GM19193 (cell line): Measurements from ENCODE around the gene JAKMIP3.

Experiments used
- POLR2A ChIP-seq: IDR thresholded peaks from 4 replicates; pipeline ENCODE4 v1.6.1; 2011; ENCODE audit not compliant: insufficient read depth, insufficient read length; ENCODE audit errors: extremely low read depth

Gene JAKMIP3

GRCh38 chr10:132065491-132066105 lies at the start of gene JAKMIP3:
JAKMIP3 (plus strand) TSS chr10:132065946; CDS start chr10:132104809, 38,863 bp downstream.
- no peak for TF ChIP-seq POLR2A

- no peak for TF ChIP-seq POLR2A
Measured at GRCh38 chr10:132016514-132016913, 49.2 kb upstream of the JAKMIP3 start.

GRCh38 chr10:132018446-132018845 lies 47.3 kb upstream of the JAKMIP3 start:
- TF ChIP-seq POLR2A, result no peak

GRCh38 chr10:132019366-132019765 lies 46.4 kb upstream of the JAKMIP3 start:
- no peak for TF ChIP-seq POLR2A

- no peak for TF ChIP-seq POLR2A
Measured at GRCh38 chr10:132020456-132020855, 45.3 kb upstream of the JAKMIP3 start.

GRCh38 chr10:132021046-132021445 lies 44.7 kb upstream of the JAKMIP3 start:
- TF ChIP-seq POLR2A, result no peak

- TF ChIP-seq POLR2A, result no peak
Measured at GRCh38 chr10:132021504-132022143, 44.1 kb upstream of the JAKMIP3 start.

- no peak for TF ChIP-seq POLR2A
Measured at GRCh38 chr10:132022241-132022640, 43.5 kb upstream of the JAKMIP3 start.

GRCh38 chr10:132023092-132023811 lies 42.5 kb upstream of the JAKMIP3 start:
- no peak for TF ChIP-seq POLR2A

- TF ChIP-seq POLR2A, result no peak
Measured at GRCh38 chr10:132027423-132027983, 38.2 kb upstream of the JAKMIP3 start.

GRCh38 chr10:132028706-132029105 lies 37.0 kb upstream of the JAKMIP3 start:
- TF ChIP-seq POLR2A, result no peak

- TF ChIP-seq POLR2A, result no peak
Measured at GRCh38 chr10:132030898-132031463, 34.8 kb upstream of the JAKMIP3 start.

- TF ChIP-seq POLR2A, result no peak
Measured at GRCh38 chr10:132033632-132034031, 32.1 kb upstream of the JAKMIP3 start.

- no peak for TF ChIP-seq POLR2A
Measured at GRCh38 chr10:132035476-132035875, 30.3 kb upstream of the JAKMIP3 start.
